Calu3 (cell line): Measurements from ENCODE around the gene GRK5. TPM values are rescaled to one million over a fixed set of nuclear protein-coding genes. Genes with fewer than 3 reads are reported as not detected.

Experiments
- BruUV-seq: library from RNA; stranded (reverse); fragments of 400-500 nt; replicated peaks from 2 replicates; lab custom pipeline; 2021; lab: Mats Ljungman, UMichigan
- CTCF ChIA-PET: fragments of 300-600 bp; sonication (Branson Sonifier 250); formaldehyde crosslinking; loops from one replicate; lab custom pipeline; 2022; ENCODE audit warnings: antibody characterized with exemption; lab: Charles Lee
- DNase-seq: peaks from one replicate; pipeline ENCODE4 v3.0.0; 2022
- H3K27ac Mint-ChIP-seq: one replicate; pipeline ENCODE4 v1.8.0; 2022; ENCODE audit warnings: mixed read lengths; ENCODE audit not compliant: unreplicated experiment
- H3K27me3 Mint-ChIP-seq: one replicate; pipeline ENCODE4 v1.8.0; 2022; ENCODE audit warnings: mixed read lengths; ENCODE audit not compliant: unreplicated experiment
- H3K36me3 Mint-ChIP-seq: one replicate; pipeline ENCODE4 v1.8.0; 2022; ENCODE audit warnings: mild to moderate bottlenecking, moderate library complexity, mixed read lengths; ENCODE audit not compliant: insufficient read depth, unreplicated experiment
- H3K4me1 Mint-ChIP-seq: one replicate; pipeline ENCODE4 v1.8.0; 2022; ENCODE audit warnings: mild to moderate bottlenecking, low read depth, mixed read lengths; ENCODE audit not compliant: unreplicated experiment
- H3K4me3 Mint-ChIP-seq: one replicate; pipeline ENCODE4 v1.8.0; 2022; ENCODE audit warnings: mild to moderate bottlenecking, low read depth, moderate library complexity, mixed read lengths; ENCODE audit not compliant: unreplicated experiment
- H3K9me3 Mint-ChIP-seq: one replicate; pipeline ENCODE4 v1.8.0; 2022; ENCODE audit warnings: low read depth, mixed read lengths; ENCODE audit not compliant: unreplicated experiment
- intact Hi-C: fragments of 100-400 bp; cut with micrococcal nuclease; formaldehyde crosslinking; loops from one replicate; pipeline ENCODE4 v1.10.0; 2022; ENCODE audit not compliant: unreplicated experiment
- total RNA-seq: library from RNA; stranded (reverse); gene quantifications from 2 replicates; pipeline ENCODE4 v1.2.3, GENCODE V29; 2022
- TF ChIP-seq, protein P1 (sequence below): fragments of 200-600 bp; IDR thresholded peaks from one replicate; pipeline ENCODE4 v1.8.0; 2022; ENCODE audit warnings: antibody characterized with exemption; ENCODE audit not compliant: unreplicated experiment

The GRK5 gene
- total RNA-seq, 1 experiment from 2014 or later, result 4.4 TPM

DNA sequence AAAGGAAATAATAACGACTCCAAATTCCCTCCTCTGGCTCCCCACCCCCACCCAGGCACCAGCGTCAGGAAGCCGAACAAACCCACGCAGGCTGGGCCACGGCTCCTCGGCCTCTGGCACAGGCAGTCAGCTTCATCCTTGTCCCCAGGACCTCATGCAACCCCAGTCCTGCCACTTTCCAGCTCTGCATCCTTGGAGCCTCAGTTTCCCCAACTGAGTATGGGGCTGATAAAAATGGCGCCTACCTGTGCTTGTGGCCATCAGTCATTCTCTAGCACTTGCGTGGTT lies 198.1 kb downstream of the GRK5 start:
- no peak for DNase-seq
- H3K27ac Mint-ChIP-seq, result no peak overlapping the region
- no peaks in the 10 kb centered on the region for H3K4me1 Mint-ChIP-seq
- CTCF ChIA-PET, result no interaction called here
- H3K9me3 Mint-ChIP-seq, result no peaks in the 10 kb centered on the region
- no TSS peak for BruUV-seq
- TF ChIP-seq, protein P1, sequence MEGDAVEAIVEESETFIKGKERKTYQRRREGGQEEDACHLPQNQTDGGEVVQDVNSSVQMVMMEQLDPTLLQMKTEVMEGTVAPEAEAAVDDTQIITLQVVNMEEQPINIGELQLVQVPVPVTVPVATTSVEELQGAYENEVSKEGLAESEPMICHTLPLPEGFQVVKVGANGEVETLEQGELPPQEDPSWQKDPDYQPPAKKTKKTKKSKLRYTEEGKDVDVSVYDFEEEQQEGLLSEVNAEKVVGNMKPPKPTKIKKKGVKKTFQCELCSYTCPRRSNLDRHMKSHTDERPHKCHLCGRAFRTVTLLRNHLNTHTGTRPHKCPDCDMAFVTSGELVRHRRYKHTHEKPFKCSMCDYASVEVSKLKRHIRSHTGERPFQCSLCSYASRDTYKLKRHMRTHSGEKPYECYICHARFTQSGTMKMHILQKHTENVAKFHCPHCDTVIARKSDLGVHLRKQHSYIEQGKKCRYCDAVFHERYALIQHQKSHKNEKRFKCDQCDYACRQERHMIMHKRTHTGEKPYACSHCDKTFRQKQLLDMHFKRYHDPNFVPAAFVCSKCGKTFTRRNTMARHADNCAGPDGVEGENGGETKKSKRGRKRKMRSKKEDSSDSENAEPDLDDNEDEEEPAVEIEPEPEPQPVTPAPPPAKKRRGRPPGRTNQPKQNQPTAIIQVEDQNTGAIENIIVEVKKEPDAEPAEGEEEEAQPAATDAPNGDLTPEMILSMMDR, result no peak
- no peaks in the 10 kb centered on the region for H3K36me3 Mint-ChIP-seq
- H3K4me3 Mint-ChIP-seq, result no peak overlapping the region
- H3K27me3 Mint-ChIP-seq, result no peaks in the 10 kb centered on the region
- intact Hi-C loops, result no loop called here

DNA sequence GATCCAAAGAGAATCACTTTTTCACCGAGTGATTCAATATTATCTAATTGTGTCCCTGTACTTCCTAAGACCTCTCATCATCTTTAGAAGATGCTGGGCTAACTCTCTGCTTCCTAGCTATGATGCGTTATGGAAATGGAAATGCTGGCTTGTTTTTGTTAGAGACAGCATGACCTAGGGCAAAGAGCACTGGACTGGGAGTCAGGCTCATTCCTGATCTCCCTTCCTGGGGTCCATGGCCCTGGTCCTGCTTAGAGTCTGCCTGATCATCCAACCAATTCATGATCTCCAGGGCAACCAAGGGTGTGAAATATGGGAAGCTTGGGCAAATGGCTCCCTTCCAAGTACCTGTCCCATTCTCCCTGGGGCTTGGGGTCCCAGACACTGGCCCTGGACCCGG lies 198.8 kb downstream of the GRK5 start:
- Mint-ChIP-seq H3K4me1 (no peaks in the 10 kb centered on the region), H3K27me3 (no peaks in the 10 kb centered on the region)
- TF ChIP-seq, protein P1, result no peak

DNA sequence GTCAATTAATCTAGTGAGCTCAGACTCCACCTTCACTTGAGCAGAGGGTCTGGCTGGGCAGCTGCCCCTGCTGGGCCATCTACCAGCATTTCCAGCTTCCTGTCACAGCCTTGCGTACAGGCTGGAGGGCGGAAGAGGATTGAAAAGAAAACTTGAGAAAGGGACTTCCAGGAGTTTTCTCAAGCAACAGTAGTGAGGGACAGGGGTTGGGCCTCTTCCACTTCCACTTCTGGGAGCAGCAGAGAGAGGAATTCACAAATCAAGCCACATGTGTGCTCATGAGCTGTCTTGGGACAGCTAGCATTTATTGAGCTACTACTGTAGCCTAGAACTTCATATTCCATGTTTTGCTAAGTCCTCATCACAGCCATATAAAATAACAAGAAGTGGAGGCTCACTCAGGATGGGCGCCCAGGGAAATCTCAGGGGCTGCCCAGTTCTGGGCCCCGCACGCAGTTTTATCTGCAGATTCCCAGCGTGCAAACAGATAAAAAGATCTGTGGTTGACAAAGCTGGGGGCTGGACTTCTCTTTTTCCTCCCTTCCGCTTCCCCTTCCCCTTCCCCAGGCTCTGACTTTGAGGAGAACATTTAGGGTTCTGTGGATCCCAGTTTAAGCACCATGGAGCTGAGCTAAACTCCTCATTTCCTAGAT lies 199.4 kb downstream of the GRK5 start:
- BruUV-seq, result no TSS peak
- Mint-ChIP-seq H3K4me3 (no peak overlapping the region), H3K27me3 (no peaks in the 10 kb centered on the region), H3K9me3 (no peaks in the 10 kb centered on the region), H3K27ac (no peak overlapping the region), H3K36me3 (no peaks in the 10 kb centered on the region), H3K4me1 (no peaks in the 10 kb centered on the region)
- intact Hi-C loops, result no loop called here
- no peak for DNase-seq
- TF ChIP-seq, protein P1, result no peak
- CTCF ChIA-PET, result no interaction called here

More for the DNA sequence above, 198.8 kb downstream of the GRK5 start:
- intact Hi-C loops, result no loop called here
- Mint-ChIP-seq H3K27ac (no peak overlapping the region), H3K36me3 (no peaks in the 10 kb centered on the region), H3K4me3 (no peak overlapping the region), H3K9me3 (no peaks in the 10 kb centered on the region)
- BruUV-seq, result no TSS peak
- CTCF ChIA-PET, result no interaction called here
- no peak for DNase-seq

DNA sequence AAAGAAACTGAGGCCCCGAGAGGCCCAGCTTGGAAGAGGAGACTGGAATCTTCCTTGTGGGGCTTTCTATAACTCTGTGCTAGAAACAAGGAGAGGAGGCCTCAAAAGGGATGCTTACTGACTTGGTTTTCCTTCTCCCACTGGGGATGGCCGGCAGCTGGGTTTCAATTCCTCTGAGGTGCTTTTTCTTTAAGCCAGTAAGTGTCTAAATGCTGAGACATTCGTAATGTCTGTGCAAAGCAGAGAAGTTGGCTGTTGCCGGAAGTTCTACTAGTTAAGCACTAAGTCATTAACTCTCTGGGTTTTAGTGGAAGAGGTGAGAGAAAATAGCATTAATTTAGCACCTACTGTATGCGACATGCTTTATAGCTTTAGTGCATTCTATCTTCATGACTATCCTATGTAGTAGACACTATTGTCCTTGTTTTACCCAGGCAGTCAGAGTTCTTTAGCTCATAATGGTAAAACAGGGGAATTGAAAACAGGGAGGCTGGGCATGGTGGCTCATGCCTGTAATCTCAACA lies 199.9 kb downstream of the GRK5 start:
- no peaks in the 10 kb centered on the region for H3K27me3 Mint-ChIP-seq
- DNase-seq, result no peak
- intact Hi-C loops, result no loop called here
- TF ChIP-seq, protein P1, result no peak
- BruUV-seq, result no TSS peak
- no peak overlapping the region for H3K4me3 Mint-ChIP-seq
- CTCF ChIA-PET, result no interaction called here
- H3K27ac Mint-ChIP-seq, result no peak overlapping the region
- no peaks in the 10 kb centered on the region for H3K9me3 Mint-ChIP-seq
- H3K36me3 Mint-ChIP-seq, result no peaks in the 10 kb centered on the region
- no peaks in the 10 kb centered on the region for H3K4me1 Mint-ChIP-seq
